Right forelimb (tissue), 1 donor: ENCODE results near the gene HSPA1A.
A peak's percentile ranks its signal among the peaks of the same experiment; 100 is the strongest.
"Not testable (repeated sequence)": the region's sequence is repeated elsewhere in the genome, so short reads cannot be mapped to it uniquely, and the experiment has no call there.

Source experiments
- DNase-seq: peaks from one replicate; pipeline ENCODE4 v3.0.0-alpha.2; 2018

The HSPA1A gene

GRCh38 chr6:31811645-31812044 lies 3.7 kb upstream of the HSPA1A start:
- DNase-seq = no peak

- DNase-seq = no peak
Measured at GRCh38 chr6:31813465-31813849, 1.9 kb upstream of the HSPA1A start.

GRCh38 chr6:31814677-31815024 lies 692 bp upstream of the HSPA1A start:
- DNase-seq = peak; percentile 95

GRCh38 chr6:31817133-31817928 lies 2.0 kb downstream of the HSPA1A start:
- not testable (repeated sequence) for DNase-seq

GRCh38 chr6:31817929-31818511 lies 2.7 kb downstream of the HSPA1A start:
- not testable (repeated sequence) for DNase-seq

GRCh38 chr6:31819871-31820299 lies 4.5 kb downstream of the HSPA1A start:
- DNase-seq = no peak

- DNase-seq = not testable (repeated sequence)
Measured at GRCh38 chr6:31820399-31820798, 5.1 kb downstream of the HSPA1A start.

GRCh38 chr6:31821301-31822035 lies 6.1 kb downstream of the HSPA1A start:
- peak; percentile 80 for DNase-seq

- DNase-seq = peak; percentile 86
Measured at GRCh38 chr6:31822036-31822821, 6.9 kb downstream of the HSPA1A start.

- not testable (repeated sequence) for DNase-seq
Measured at GRCh38 chr6:31823592-31824196, 8.4 kb downstream of the HSPA1A start.

GRCh38 chr6:31825553-31825952 lies 10.2 kb downstream of the HSPA1A start:
- DNase-seq = no peak

GRCh38 chr6:31826793-31827285 lies 11.5 kb downstream of the HSPA1A start:
- DNase-seq = peak; percentile 90

- DNase-seq = peak; percentile 99
Measured at GRCh38 chr6:31827286-31828079, 12.1 kb downstream of the HSPA1A start, which contains the start of gene HSPA1B. Gene HSPA1B (plus strand): TSS chr6:31827738. CDS start chr6:31827951, 213 bp downstream.

GRCh38 chr6:31829633-31830283 lies 14.4 kb downstream of the HSPA1A start:
- DNase-seq = no peak

- DNase-seq = no peak
Measured at GRCh38 chr6:31830886-31831335, 15.6 kb downstream of the HSPA1A start.

GRCh38 chr6:31831350-31832215 lies 16.2 kb downstream of the HSPA1A start:
- no peak for DNase-seq

- peak; percentile 93 for DNase-seq
Measured at GRCh38 chr6:31834367-31835250, 19.3 kb downstream of the HSPA1A start.

- no peak for DNase-seq
Measured at GRCh38 chr6:31836047-31836473, 20.7 kb downstream of the HSPA1A start.
